Measurements from ENCODE around the gene TBC1D13. TPM values are rescaled to one million over a fixed set of nuclear protein-coding genes. Genes with fewer than 3 reads are reported as not detected.

TBC1D13 gene
- total and polyA plus RNA-seq, 9 donors = 10.7 to 32.2 (median 26.3) TPM

DNA sequence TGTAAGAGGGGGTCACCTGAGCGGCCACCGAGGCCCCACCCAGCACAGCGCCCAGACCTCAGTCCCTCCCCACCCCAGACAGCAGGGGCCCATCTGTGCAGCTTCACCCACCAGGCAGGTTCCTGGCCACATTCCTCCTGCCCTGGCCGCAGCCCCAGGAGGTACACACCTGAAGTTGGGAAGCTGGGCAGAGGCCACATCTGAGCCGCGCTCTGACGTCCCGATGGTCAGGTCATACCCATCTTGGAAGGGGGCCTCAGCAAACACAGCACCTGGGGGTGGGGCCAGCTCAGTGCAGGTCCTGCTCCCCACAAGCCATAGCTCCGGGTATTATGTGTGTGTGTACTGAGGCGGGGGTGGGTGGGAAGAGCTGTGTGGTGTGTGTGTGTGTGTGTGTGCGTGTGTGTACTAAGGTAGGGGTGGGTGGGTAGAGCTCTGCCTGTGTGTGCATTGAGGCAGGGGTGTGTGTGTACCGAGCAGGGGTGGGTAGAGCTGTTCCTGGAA lies 36.9 kb downstream of the TBC1D13 start:
- no peaks in the 10 kb centered on the region for H3K27me3 ChIP-seq
- WGBS, 3 donors = 76 to 84% (median 83%) methylated on average over 10 to 12 of the region's 12 CpGs
- intact Hi-C loops (cut with DNase I) = no loop called here
- TF ChIP-seq, protein P1, sequence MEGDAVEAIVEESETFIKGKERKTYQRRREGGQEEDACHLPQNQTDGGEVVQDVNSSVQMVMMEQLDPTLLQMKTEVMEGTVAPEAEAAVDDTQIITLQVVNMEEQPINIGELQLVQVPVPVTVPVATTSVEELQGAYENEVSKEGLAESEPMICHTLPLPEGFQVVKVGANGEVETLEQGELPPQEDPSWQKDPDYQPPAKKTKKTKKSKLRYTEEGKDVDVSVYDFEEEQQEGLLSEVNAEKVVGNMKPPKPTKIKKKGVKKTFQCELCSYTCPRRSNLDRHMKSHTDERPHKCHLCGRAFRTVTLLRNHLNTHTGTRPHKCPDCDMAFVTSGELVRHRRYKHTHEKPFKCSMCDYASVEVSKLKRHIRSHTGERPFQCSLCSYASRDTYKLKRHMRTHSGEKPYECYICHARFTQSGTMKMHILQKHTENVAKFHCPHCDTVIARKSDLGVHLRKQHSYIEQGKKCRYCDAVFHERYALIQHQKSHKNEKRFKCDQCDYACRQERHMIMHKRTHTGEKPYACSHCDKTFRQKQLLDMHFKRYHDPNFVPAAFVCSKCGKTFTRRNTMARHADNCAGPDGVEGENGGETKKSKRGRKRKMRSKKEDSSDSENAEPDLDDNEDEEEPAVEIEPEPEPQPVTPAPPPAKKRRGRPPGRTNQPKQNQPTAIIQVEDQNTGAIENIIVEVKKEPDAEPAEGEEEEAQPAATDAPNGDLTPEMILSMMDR (IDR thresholded peaks at IDR 0.05) = no peak
- TF ChIP-seq EP300 (IDR thresholded peaks at IDR 0.05) = no peak
- TF ChIP-seq POLR2A (IDR thresholded peaks at IDR 0.05) = no peak
- H3K36me3 ChIP-seq = no peaks in the 10 kb centered on the region
- no peaks in the 10 kb centered on the region for H3K9me3 ChIP-seq
- no peak overlapping the region for H3K27ac ChIP-seq
- H3K4me1 ChIP-seq (ENCODE audit: insufficient read depth) = peaks cover 5% of the 10 kb centered on the region
- no peak for DNase-seq
- H3K4me3 ChIP-seq = no peak overlapping the region

DNA sequence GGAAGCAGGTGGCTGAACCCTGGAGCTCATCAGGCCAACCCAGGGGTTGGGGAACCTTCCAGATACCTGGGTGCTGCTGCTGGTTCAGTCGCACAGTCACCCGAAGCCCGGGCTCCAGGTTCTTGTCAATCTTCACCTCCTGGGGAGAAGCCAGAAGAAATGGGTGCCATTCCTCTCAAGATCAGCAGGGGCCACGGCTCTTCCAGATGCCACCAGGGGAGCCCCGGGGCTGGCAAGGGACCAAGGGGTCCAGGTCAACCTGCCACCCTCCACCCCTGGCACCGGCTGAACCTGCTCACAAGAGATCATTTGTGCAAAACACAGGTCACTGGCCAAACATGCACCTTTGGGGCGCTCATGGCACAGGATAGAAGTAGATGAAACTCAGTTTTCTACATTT lies 37.9 kb downstream of the TBC1D13 start:
- DNase-seq = no peak
- TF ChIP-seq EP300 (IDR thresholded peaks at IDR 0.05) (no peak), POLR2A (IDR thresholded peaks at IDR 0.05) (no peak)
- TF ChIP-seq, protein P1 (IDR thresholded peaks at IDR 0.05) = no peak
- no peak overlapping the region for H3K4me3 ChIP-seq
- H3K9me3 ChIP-seq = no peaks in the 10 kb centered on the region
- peaks cover 5% of the 10 kb centered on the region for H3K4me1 ChIP-seq (ENCODE audit: insufficient read depth)
- intact Hi-C loops (cut with DNase I) = no loop called here
- H3K27ac ChIP-seq = no peak overlapping the region
- H3K27me3 ChIP-seq = no peaks in the 10 kb centered on the region
- no peaks in the 10 kb centered on the region for H3K36me3 ChIP-seq
- WGBS, 3 donors = 79 to 82% (median 79%) methylated on average over 7 of the region's 7 CpGs

DNA sequence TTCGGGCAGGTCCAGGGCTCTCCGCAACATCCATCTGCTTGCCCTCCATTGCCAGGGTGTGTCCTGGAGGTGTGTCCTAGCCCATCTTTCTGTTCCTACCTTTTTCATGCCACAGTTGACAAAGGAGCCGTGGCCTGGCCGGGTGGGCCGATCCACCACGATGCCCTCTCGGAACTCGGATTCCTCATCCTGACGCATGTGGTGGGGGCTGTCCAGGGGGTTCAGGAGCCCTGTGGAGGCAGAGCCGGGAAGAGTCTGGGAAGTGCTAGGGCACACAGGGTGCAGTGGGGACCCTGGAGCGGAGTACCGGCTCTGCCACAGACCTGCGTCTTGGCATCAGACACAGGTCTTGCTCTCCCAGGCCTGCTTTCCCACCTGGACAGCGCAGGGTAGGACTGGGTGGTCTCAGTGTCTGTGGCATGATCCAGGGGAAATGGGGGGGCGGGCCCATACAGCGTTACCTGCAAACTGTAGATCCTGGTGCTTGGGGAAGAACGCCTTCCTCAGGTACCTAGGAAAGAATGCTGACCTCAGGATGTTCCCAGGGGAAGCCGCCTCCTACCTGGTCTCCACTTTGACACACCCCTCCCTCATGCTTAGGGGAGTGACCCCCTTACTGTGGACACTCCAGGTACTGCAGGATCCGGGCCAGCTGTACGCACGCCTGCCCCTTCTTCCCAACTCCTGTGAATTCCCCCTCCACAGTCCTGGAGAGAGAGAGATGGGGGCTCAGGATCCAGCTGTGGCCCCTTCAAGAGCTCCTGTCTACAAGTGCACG lies 39.1 kb downstream of the TBC1D13 start:
- Histone ChIP-seq H3K4me1 (ENCODE audit: insufficient read depth) (peaks cover 4% of the 10 kb centered on the region), H3K27ac (no peak overlapping the region), H3K36me3 (no peaks in the 10 kb centered on the region), H3K9me3 (no peaks in the 10 kb centered on the region), H3K27me3 (no peaks in the 10 kb centered on the region), H3K4me3 (no peak overlapping the region)
- WGBS, 3 donors = 93 to 95% (median 93%) methylated on average over 22 of the region's 22 CpGs
- intact Hi-C loops (cut with DNase I) = no loop called here
- TF ChIP-seq, protein P1 (IDR thresholded peaks at IDR 0.05) = no peak
- TF ChIP-seq EP300 (IDR thresholded peaks at IDR 0.05) = no peak
- TF ChIP-seq POLR2A (IDR thresholded peaks at IDR 0.05) = no peak
- no peak for DNase-seq

DNA sequence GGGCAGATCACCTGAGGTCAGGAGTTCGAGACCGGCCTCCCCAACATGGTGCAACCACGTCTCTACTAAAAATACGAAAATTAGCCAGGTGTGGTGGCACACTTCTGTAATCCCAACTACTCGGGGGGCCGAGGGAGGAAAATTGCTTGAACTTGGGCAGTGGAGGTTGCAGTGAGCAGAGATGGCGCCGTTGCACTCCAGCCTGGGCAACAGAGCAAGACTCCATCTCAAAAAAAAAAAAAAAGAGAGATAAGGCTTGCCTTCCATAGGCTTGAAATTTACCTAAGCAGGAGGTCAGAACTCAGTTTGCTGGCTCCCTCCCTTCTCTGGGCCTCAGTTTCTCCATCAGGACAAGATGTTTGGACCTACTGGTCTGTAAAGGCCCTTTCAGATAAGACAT lies 41.2 kb downstream of the TBC1D13 start:
- Histone ChIP-seq H3K4me3 (no peak overlapping the region), H3K4me1 (ENCODE audit: insufficient read depth) (peaks cover 4% of the 10 kb centered on the region), H3K36me3 (no peaks in the 10 kb centered on the region), H3K27ac (no peak overlapping the region), H3K27me3 (no peaks in the 10 kb centered on the region), H3K9me3 (no peaks in the 10 kb centered on the region)
- no peak for TF ChIP-seq POLR2A (IDR thresholded peaks at IDR 0.05)
- TF ChIP-seq, protein P1 (IDR thresholded peaks at IDR 0.05) = no peak
- TF ChIP-seq EP300 (IDR thresholded peaks at IDR 0.05) = no peak
- intact Hi-C loops (cut with DNase I) = no loop called here
- 84 to 89% (median 88%) methylated on average over 8 of the region's 8 CpGs for WGBS, 3 donors
- DNase-seq = no peak

All from ovary (tissue), 9 donors.